Measurements from ENCODE around the gene MBD3. TPM values are rescaled to one million over a fixed set of nuclear protein-coding genes. Genes with fewer than 3 reads are reported as not detected.

The MBD3 gene
- total and polyA plus RNA-seq, 2 of the 4 experiments (the other 2 are of a cell fraction), result 42.5 to 66.3 TPM

GRCh38 chr19:1615156-1615765 is 22.6 kb upstream of the MBD3 start:
- DNase-seq (no peak), ATAC-seq (ENCODE audit: low read depth) (no peak)
- Histone ChIP-seq H3K14ac (replicated peaks; ENCODE audit: low read depth, low read length) (no peak overlapping the region), H2BK20ac (ENCODE audit: low read depth, low read length) (no peak overlapping the region), H3K18ac (ENCODE audit: low read depth, low read length) (no peak overlapping the region), H3K4me2 (ENCODE audit: low read depth, low read length) (no peak overlapping the region), H3K56ac (ENCODE audit: extremely low read depth, insufficient read depth, low read length) (no peak overlapping the region), H2AK9ac (replicated peaks; ENCODE audit: low read depth, low read length, poor library complexity) (no peak overlapping the region), H3K4ac (ENCODE audit: low read depth, low read length) (no peak overlapping the region), H3K9me3 (ENCODE audit: control insufficient read depth, insufficient read depth, low read length) (no peaks in the 10 kb centered on the region), H3K9me1 (ENCODE audit: insufficient read depth, low read length) (no peaks in the 10 kb centered on the region), H3K36me3 (ENCODE audit: control insufficient read depth, insufficient read depth, low read length) (peaks cover 73% of the 10 kb centered on the region), H2BK15ac (ENCODE audit: low read depth, low read length) (no peak overlapping the region), H3K9ac (ENCODE audit: low read depth, low read length) (no peak overlapping the region), H4K20me1 (ENCODE audit: insufficient read depth, low read length) (peaks cover 12% of the 10 kb centered on the region), H3K27ac (ENCODE audit: insufficient read depth, low read length) (no peak overlapping the region), H4K8ac (ENCODE audit: low read depth in 2 of 2, low read length in 2 of 2) (no peak overlapping the region), H2BK120ac (ENCODE audit: low read depth, low read length) (no peak overlapping the region), H4K91ac (ENCODE audit: insufficient read depth, low read depth, low read length) (no peak overlapping the region), H4K5ac (ENCODE audit: low read depth, low read length) (no peak overlapping the region), H3K23ac (ENCODE audit: low read depth, low read length) (no peak overlapping the region), H2AFZ (replicated peaks; ENCODE audit: low read length, poor library complexity) (no peak overlapping the region), H3K27me3 (ENCODE audit: control insufficient read depth, insufficient read depth, low read length) (no peaks in the 10 kb centered on the region), H2BK5ac (ENCODE audit: low read depth, low read length, poor library complexity, severe bottlenecking) (no peak overlapping the region), H3K4me3 (ENCODE audit: insufficient read depth, low read depth, low read length) (no peak overlapping the region), H3K4me1 (ENCODE audit: control insufficient read depth, insufficient read depth, low read length) (no peaks in the 10 kb centered on the region), H3K79me1 (ENCODE audit: low read depth in 1 of 2, low read length in 2 of 2) (peaks cover 5 to 16% of the 10 kb centered on the region in 2 experiments; a peak in 3 of 4 replicates), H2AK5ac (ENCODE audit: low read depth, low read length) (no peak overlapping the region)
- POLR2A ChIA-PET (ENCODE audit: unreplicated experiment), result no interaction called here
- dilution Hi-C loops (cut with HindIII; ENCODE audit: low sequenced_read_pairs, unreplicated experiment) (no loop called here), intact Hi-C loops (cut with micrococcal nuclease) (no loop called here), in situ Hi-C loops (cut with MboI; ENCODE audit: low sequenced_read_pairs) (no loop called here)
- 96% methylated on average over 17 of the region's 41 CpGs; no CpG with 5 or more reads in 1 of the 2 experiments for WGBS, 2 experiments (ENCODE audit: extremely low coverage in 2 of 2, insufficient read length in 1 of 2)
- TF ChIP-seq ELK1 (IDR thresholded peaks at IDR 0.05; ENCODE audit: borderline replicate concordance, low read depth, low read length), result no peak
- no peak for TF ChIP-seq USF2 (IDR thresholded peaks at IDR 0.05; ENCODE audit: low read depth, low read length)
- no peak for TF ChIP-seq NFE2L2 (IDR thresholded peaks at IDR 0.05; ENCODE audit: low read depth, low read length)
- TF ChIP-seq MAZ (IDR thresholded peaks at IDR 0.05; ENCODE audit: borderline replicate concordance, low read depth, low read length), result no peak
- no peak for TF ChIP-seq CEBPB (IDR thresholded peaks at IDR 0.05; ENCODE audit: low read depth, low read length)
- TF ChIP-seq CTCF (conservative IDR thresholded peaks at IDR 0.05; ENCODE audit: low read depth, low read length), result no peak
- TF ChIP-seq SMC3 (IDR thresholded peaks at IDR 0.05; ENCODE audit: low read depth, low read length), result no peak
- no peak for TF ChIP-seq RFX5 (IDR thresholded peaks at IDR 0.05; ENCODE audit: low read depth, low read length)
- no peak for TF ChIP-seq BHLHE40 (IDR thresholded peaks at IDR 0.05; ENCODE audit: low read depth, low read length)
- no peak for TF ChIP-seq RAD21 (IDR thresholded peaks at IDR 0.05; ENCODE audit: low read length)
- no peak for TF ChIP-seq MAFK (IDR thresholded peaks at IDR 0.05; ENCODE audit: low read depth, low read length)
- TF ChIP-seq RCOR1 (IDR thresholded peaks at IDR 0.05; ENCODE audit: insufficient replicate concordance, low read length), result no peak
- TF ChIP-seq CHD1 (IDR thresholded peaks at IDR 0.05; ENCODE audit: low read depth, low read length), result no peak
- TF ChIP-seq POLR2A (IDR thresholded peaks at IDR 0.05; ENCODE audit: low read depth, low read length), result no peak
- TF ChIP-seq MXI1 (IDR thresholded peaks at IDR 0.05; ENCODE audit: borderline replicate concordance, low read depth, low read length), result no peak
- no peak for TF ChIP-seq FOS (IDR thresholded peaks at IDR 0.05; ENCODE audit: low read depth, low read length)
- CTCF ChIA-PET, result no interaction called here
- no TSS peak for BruUV-seq (replicated peaks)
